Measurements from ENCODE around the gene POLR2A.
"Not testable (repeated sequence)": the region's sequence is repeated elsewhere in the genome, so short reads cannot be mapped to it uniquely, and the experiment has no call there.

The POLR2A gene

DNA sequence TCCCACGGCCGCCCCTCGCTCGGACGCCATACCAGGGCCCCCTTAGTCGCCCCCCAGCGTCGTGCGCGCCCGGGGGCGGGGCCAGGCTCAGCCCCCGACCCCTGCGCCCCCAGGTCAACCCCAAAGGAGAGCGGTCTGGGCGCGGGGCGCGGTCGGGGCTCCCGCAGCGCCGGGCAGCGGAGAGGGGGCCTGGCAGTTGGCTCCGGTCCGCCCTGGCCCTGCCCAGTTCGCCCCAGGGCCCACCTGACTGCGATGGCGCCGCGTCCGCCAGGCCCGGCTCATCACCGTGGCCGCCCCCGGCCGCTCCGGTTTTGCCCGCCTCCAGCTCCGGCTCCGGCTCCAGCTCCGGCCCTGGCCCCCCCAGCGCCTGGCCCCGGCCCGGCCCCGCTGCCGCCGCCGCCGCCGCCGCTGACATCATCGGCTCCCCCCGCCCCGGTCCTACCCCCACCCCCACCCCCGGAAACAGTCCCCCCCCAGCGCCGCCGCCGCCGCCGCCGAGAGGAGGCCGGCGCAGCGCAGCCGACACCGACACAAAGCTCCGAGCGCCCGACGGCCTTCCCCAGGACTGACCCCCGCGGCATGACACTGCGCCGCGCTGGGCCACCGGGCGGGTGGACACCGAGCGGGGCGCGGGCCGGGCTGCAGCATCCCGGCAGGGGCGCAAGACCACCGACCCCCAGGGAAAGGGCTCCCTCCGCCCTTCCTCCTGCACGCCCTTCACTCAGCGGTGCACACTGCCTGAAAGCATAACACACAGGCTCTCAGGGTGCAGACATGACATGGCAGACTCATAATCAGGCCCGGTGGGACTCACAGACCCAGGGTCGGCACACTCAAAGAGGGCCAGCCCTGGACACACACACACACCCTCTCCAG lies 4.7 kb upstream of the POLR2A start, which contains the start of gene ZBTB4:
ZBTB4 (minus strand) TSS at position 419 of the 876 bp plus-strand sequence. CDS start 12,830 bp downstream, outside the sequence.
- DNase-seq = no peak

DNA sequence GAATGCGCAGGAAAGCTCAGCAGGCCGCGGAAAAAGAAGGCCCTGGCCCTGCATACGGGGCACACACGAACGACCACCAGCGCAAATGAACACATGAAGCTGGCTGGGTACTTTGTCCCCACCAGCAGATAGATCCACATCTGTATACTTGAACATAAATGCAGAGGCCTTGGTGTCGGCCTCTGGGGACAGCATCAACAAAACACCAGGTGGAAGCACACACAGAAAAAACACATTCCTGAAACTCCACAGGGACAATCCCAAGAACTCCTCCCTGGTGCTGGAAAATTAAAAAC lies 4.1 kb upstream of the POLR2A start:
- DNase-seq = no peak

DNA sequence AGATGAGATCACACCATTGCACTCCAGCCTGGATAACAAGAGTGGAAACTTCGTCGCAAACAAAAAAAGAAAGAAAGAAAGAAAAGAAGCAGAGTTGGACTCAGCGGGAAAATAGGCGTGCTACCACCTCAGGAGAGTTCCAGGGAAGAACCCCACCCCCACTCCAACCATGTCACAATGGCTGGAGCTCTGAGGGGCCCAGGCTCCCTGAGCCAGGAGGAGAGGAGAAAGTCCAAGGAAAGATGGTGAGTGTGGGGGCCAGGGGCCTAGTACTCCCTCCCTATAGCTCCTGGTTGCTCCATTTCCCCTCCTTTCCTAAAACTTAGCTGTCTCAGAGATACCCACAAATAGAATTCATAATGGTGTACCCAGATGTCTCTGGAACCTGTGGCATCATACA lies 2.9 kb upstream of the POLR2A start, which contains the start of gene SLC35G6:
SLC35G6 (plus strand) TSS at position 172 of the 400 bp plus-strand sequence; CDS start at position 243, 71 bp downstream.
- not testable (repeated sequence) for DNase-seq

DNA sequence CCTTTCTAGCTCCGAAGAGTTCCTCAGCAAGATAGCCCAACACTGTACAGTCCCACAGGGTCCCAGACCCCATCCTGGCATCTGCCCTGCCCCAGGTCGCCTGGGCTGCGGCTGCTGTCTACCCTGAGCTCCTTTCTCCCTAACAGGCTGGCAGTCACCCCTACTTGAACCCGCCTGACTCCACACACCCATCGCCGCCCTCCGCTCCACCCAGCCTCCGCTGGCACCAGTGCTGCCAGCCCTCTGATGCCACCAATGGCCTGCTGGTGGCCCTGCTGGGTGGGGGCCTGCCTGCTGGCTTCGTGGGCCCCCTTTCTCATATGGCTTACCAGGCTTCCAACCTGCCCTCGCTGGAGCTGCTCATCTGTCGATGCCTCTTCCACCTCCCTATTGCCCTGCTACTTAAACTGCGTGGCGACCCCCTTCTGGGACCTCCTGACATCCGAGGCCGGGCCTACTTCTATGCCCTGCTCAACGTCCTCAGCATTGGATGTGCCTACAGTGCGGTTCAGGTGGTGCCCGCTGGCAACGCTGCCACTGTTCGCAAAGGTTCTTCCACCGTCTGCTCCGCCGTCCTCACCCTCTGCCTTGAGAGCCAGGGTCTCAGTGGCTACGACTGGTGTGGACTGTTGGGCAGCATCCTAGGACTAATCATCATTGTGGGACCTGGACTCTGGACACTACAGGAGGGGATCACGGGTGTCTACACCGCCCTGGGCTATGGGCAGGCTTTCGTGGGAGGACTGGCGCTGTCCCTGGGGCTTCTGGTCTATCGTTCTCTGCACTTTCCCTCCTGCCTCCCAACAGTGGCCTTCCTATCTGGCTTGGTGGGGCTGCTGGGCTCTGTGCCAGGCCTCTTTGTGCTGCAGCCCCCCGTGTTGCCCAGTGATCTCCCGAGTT lies 2.1 kb upstream of the POLR2A start:
- not testable (repeated sequence) for DNase-seq

DNA sequence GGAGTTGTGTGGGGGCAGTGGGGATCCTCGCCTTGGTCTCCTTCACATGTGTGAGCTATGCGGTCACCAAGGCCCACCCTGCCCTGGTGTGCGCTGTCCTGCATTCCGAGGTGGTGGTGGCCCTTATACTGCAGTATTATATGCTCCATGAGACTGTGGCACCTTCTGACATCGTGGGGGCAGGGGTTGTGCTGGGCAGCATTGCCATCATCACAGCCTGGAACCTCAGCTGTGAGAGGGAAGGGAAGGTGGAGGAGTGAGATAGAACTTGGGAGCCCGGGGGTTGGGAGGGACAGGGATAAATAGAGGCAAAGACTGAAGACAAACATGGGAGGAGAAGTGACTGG lies 1.5 kb upstream of the POLR2A start:
- not testable (repeated sequence) for DNase-seq

DNA sequence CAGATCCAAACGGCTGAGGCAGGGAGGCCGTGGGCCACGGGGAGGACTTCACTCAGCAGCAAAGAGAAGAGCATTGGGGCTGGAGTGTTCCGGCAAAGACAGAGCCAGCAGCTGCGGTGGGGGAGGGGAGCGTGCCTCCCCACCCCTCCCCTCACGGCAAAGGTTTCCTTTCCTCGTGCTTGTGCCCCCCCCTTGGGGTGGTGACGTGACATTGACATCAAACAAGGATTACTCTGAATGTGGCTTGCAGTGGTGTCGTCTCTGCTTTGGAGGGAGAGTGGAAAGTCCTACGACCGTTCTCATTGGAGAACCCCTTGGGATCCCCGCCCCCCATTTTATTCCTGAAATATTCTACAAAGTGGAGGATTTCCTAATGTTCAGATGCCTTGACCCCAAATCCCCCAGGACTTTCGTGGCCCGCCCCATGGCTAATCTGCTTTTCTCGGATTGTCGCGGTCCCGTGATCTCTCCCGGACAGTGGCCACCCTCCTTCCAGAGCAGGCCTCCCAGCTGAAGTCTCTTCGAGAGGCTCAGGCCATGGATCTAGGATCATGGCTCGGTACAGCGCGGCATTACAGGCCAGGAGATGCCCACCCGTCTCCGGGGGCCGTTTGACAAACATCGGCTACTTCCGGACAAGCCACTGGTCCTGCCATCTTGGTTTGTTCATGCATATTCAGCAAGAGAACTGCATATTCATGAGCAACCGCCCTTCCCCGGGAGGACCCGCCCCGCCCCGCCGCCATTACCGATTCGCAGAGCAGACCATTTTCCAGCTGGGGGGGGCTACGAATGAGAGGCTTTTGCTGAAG lies 705 bp upstream of the POLR2A start:
- DNase-seq = peak; percentile 50

DNA sequence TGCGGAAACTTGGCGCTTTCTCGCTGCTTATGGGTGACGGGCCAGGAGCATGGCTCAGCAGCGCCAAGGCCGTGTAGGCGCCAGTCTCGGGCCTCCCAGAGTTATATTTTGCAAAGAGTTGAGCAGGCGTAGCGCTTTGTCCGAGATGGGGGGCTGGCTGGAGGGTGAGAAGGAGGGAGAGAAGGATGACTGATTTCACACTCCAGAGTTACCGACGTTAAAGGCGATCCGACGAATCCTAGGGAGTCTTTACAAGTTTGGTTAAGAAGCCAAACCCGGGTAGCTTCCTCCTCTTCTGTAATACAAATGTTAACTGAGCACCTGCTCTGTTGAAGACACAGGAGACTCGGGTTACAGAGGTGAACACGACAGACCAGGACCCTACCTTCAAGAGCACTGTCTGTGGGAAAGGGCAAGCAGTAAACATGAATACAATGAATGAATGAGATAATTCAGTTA lies 782 bp downstream of the POLR2A start:
- DNase-seq = no peak

DNA sequence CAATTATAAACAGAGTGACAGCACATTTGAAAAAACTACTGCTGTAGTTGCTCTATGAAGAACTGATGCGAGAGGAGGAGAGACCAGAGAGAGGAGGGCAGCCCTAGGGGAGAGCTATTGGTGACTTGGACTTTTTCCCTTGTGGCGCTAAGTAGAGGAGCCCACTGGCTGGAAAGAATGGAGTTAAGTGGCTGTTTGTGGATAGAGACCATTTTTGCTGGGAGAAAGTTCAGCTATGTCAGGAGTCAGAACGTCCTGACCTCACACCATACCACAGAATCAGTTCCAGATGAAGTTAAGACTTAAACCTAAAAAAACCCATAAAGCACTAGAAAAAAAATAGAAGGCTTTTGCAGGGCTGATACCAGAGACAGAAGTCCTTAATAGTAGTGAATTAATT lies 2.0 kb downstream of the POLR2A start:
- no peak for DNase-seq

DNA sequence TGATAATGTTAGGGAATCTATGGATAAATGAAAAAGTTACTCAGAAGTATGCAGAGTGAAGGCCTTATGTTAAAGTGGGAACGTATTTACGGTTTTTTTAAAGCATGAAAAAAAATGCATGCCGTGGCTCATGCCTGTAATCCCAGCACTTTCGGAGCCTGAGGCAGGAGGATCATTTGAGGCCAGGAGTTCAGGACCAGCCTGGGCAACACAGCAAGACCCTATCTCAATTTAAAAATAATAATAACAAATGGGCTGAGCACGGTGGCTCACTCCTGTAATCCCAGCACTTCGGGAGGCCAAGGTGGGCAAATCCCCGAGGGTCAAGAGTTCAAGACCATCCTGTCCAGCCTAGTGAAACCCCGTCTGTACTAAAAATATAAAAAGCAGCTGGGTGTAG lies 6.0 kb downstream of the POLR2A start:
- DNase-seq = no peak

DNA sequence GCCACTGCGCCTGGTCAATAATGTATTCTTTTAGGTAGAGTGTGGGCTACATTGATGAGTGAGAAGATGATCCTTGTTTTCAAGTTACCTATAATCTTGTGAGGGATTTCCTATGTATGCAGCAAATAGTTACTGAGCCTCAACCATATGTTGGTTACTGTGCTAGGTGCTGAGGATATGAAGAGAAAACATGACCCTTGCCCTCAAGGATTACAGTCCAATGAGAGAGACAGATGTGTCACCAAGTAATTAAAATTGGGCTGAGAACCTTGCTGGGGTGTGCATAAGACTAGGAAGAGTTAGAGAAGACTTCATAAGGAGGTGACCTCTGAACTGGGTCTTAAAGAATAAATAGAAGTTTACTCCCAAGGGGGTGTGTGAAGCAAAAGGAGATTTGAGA lies 7.4 kb downstream of the POLR2A start:
- no peak for DNase-seq

DNA sequence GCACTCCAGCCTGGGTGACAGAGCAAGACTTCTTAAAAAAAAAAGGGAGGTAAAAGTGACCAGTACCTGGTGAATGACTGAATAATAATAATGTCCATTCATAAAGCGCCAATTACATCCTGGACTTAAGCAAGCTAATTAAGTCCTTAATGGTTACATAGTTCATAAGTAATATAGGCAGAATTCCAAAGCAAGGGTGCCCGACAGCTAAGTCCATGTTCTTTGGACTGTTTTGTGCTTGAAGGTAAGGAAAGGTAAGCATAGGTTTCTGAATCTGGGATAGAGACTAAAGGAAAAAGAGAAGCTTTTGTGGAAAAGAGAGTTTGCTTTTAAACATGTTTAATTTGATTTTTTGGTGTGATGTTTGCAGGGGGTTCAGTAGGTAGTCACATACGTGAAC lies 9.8 kb downstream of the POLR2A start:
- DNase-seq = no peak

DNA sequence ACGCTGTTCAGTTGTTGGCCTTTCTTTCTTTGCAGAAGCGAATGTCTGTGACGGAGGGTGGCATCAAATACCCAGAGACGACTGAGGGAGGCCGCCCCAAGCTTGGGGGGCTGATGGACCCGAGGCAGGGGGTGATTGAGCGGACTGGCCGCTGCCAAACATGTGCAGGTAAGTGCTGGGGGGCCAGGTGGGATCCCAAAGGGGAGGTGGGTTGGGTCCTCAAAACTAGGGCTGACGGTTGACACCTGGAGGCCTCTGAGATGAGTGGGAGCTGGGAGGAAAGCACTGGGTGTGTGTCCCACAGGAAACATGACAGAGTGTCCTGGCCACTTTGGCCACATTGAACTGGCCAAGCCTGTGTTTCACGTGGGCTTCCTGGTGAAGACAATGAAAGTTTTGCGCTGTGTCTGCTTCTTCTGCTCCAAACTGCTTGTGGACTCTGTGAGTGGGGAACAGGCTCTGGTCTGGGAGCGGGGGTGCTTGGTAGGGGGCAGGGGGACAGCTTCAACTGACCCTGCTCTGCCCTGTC lies 11.8 kb downstream of the POLR2A start:
- no peak for DNase-seq

DNA sequence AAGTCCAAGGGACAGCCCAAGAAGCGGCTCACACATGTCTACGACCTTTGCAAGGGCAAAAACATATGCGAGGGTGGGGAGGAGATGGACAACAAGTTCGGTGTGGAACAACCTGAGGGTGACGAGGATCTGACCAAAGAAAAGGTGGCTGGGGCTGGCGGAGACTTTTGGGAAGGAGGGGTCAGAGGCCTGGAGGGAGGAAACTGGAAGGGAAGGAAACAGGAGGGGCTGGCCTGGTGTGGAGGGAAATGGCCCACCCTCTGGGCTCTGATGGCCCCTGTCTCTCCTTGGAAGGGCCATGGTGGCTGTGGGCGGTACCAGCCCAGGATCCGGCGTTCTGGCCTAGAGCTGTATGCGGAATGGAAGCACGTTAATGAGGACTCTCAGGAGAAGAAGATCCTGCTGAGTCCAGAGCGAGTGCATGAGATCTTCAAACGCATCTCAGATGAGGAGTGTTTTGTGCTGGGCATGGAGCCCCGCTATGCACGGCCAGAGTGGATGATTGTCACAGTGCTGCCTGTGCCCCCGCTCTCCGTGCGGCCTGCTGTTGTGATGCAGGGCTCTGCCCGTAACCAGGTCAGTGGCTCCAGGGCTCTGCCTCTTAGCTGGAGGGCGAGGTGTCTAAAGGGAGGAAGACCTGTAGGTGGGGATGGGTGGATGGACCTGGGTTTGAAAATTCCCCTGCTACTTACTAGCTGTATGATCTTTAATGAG lies 12.5 kb downstream of the POLR2A start:
- DNase-seq = no peak

DNA sequence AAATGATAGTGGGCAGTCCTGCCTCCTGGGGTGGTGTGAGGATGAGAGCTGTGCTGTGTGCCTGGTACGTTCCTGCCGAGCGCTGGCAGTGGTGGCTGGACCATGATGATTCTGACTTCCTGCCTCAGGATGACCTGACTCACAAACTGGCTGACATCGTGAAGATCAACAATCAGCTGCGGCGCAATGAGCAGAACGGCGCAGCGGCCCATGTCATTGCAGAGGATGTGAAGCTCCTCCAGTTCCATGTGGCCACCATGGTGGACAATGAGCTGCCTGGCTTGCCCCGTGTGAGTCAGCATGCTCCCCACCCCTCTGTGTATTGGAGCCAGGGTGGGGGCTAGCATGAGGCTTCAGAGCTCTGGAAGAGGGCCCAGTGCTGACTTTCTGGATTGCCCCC lies 13.1 kb downstream of the POLR2A start:
- no peak for DNase-seq

DNA sequence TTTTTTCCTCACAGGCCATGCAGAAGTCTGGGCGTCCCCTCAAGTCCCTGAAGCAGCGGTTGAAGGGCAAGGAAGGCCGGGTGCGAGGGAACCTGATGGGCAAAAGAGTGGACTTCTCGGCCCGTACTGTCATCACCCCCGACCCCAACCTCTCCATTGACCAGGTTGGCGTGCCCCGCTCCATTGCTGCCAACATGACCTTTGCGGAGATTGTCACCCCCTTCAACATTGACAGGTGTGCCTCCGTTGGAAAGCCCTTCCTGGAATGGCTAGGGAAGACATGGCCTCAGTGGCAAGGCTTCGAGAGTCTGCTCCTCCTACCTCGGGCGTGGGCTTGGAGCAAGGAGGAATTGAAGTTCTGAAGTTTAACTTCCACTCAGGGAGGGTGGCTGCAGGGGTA lies 13.5 kb downstream of the POLR2A start:
- DNase-seq = no peak

DNA sequence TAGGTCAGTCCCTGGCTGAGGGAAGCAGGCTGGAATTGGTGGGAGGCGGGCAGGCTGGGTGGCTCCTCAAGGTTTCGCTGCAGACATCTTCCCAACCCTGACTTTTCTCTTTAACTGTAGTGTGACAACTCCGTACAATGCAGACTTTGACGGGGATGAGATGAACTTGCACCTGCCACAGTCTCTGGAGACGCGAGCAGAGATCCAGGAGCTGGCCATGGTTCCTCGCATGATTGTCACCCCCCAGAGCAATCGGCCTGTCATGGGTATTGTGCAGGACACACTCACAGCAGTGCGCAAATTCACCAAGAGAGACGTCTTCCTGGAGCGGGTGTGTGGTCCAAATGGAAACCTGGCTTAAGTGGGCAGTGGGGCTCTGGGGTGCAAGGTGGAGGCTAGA lies 15.0 kb downstream of the POLR2A start:
- no peak for DNase-seq

DNA sequence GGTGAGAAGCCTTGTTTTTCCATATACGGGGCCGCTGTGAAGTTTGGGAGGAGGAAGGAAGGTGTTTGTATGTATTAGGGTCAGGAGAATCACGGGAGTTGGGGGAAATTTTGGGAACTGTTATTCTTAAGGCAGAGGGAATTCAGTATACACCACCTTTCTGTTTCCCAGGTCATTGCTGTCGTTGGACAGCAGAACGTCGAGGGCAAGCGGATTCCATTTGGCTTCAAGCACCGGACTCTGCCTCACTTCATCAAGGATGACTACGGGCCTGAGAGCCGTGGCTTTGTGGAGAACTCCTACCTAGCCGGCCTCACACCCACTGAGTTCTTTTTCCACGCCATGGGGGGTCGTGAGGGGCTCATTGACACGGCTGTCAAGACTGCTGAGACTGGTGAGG lies 17.6 kb downstream of the POLR2A start:
- no peak for DNase-seq

DNA sequence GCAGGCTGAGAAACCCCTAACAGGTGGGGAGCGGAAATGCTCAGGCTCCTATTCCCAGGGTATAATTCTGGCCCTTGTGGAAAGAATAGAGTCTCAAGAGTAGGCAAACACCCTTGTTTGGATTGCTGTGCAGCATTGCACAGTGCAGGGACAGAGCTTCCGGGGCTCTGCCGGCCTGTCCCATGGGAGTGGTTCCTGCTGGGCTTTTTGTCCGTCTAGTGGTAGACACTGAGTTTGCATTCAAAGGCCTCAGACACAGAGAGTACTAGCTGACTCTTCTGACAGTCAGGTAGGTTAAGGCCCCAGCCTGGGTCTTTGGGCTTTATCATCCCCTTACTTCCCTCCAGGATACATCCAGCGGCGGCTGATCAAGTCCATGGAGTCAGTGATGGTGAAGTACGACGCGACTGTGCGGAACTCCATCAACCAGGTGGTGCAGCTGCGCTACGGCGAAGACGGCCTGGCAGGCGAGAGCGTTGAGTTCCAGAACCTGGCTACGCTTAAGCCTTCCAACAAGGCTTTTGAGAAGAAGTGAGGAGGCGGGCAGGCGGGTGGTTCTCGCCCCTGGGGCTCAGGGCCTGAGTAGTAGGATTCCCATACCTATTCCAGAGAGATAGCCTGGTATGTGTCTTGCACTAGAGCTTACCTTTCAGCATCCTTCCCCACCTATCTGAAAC lies 18.1 kb downstream of the POLR2A start:
- no peak for DNase-seq

DNA sequence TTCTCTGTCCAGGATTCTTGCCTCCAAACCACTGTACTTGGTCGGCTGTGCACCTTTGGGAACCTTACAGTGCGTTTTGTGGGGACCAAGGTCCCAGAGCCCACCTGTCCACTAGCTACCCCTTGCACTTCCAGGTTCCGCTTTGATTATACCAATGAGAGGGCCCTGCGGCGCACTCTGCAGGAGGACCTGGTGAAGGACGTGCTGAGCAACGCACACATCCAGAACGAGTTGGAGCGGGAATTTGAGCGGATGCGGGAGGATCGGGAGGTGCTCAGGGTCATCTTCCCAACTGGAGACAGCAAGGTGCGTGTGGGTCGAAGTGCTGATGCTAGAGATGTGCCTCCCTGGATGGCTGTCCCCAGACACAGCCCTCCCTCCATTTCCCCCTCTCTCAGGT lies 18.8 kb downstream of the POLR2A start:
- DNase-seq = no peak

DNA sequence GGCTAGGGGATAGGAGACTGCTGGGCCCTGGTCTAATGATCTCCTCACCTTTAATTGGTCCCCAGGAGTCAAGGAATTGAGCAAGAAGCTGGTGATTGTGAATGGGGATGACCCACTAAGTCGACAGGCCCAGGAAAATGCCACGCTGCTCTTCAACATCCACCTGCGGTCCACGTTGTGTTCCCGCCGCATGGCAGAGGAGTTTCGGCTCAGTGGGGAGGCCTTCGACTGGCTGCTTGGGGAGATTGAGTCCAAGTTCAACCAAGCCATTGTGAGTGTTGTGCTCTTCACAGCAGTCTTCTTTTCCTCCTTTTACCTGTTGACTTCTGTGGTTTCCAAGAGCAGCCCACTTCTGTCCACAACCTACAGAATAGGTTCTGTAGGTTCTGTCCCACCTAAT lies 19.4 kb downstream of the POLR2A start:
- no peak for DNase-seq

DNA sequence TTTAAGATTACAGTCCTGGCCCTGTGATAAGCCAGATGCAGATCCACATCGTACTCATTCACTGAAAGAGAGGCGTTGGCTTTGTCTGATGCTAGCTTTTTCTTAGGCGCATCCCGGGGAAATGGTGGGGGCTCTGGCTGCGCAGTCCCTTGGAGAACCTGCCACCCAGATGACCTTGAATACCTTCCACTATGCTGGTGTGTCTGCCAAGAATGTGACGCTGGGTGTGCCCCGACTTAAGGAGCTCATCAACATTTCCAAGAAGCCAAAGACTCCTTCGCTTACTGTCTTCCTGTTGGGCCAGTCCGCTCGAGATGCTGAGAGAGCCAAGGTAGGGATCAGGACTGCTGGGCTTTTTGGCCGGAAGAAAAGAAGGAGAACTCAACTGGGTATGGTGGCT lies 24.0 kb downstream of the POLR2A start:
- no peak for DNase-seq

DNA sequence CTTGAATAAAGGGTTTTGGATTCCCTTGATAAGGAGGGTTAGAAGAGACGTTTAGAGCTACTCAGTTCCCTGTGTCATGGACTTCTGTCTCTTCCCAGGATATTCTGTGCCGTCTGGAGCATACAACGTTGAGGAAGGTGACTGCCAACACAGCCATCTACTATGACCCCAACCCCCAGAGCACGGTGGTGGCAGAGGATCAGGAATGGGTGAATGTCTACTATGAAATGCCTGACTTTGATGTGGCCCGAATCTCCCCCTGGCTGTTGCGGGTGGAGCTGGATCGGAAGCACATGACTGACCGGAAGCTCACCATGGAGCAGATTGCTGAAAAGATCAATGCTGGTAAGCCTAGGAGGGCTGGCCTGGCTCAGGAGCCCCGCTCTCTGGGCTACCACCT lies 24.7 kb downstream of the POLR2A start:
- no peak for DNase-seq

Measured in NCI-H187 treated with DMSO at 0.1 percent for 48 hours (cell line).